Erythroblast (primary cell): ENCODE results near the gene SERTAD2.

Source experiments
- GATA1 ChIP-seq: IDR thresholded peaks from 2 replicates; pipeline ENCODE4 v1.6.1; 2011; ENCODE audit warnings: low read depth, mild to moderate bottlenecking, control low read depth, low read length, moderate library complexity
- POLR2A ChIP-seq: IDR thresholded peaks from 2 replicates; pipeline ENCODE4 v1.6.1; 2011; ENCODE audit warnings: mild to moderate bottlenecking, low read length

DNA sequence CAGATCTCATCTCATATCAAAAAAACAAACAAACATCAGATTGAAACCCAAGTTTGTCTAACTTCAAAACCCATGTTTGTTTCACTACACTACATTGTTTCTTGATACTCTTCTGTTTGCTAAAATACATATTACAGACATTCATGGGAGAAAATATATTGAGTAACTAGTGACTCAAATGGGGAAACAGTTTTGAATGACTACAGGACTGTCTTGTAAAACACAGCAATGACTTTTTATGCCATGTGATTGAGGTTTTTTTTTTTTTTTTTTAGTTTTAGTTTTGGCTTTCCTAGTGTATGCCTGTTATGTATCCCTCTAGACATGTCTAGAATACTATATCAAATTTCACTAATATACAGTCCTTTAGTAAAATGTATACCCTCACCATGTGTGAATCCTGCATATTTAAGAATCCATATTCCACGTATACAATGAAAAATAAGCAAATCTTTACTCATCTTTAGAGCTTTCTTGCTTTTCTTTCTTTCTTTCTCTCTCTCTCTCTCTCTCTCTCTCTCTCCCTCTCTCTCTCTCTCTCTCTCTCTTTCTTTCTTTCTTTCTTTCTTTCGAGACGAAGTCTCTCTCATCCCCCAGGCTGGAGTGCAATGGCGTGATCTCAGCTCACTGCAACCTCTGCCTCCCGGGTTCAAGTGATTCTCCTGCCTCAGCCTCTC, 46.6 kb upstream of the SERTAD2 start:
- TF ChIP-seq POLR2A = no peak
- TF ChIP-seq GATA1 = no peak
